ENCODE measurements around the gene RAPGEF5. TPM values are rescaled to one million over a fixed set of nuclear protein-coding genes. Genes with fewer than 3 reads are reported as not detected.

Gene RAPGEF5
- total RNA-seq, 5 donors from 2014 or later (not counting 1 experiment from before 2014, with no cell fraction given), result 0.12 to 2.4 (median 0.61) TPM

DNA sequence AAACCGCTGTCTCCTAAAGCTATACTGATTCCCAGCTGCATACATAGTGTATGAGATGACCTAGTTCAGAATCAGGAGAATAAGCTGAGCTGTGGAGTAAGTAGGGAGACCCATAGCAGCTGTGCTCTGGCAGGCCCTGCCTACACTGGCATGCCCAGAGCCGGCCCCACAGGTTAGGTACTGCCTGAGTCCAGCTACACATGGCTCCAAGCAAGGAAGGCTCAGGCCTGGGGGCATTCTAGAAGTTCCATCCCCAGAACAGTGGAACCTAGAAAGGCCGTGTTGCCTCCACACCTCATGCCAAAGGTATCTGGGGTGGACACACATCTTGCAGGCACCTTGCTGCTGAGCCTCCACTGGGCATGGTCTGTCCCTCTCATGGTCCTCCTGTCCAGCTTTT, 215.6 kb downstream of the RAPGEF5 start:
- no peaks in the 10 kb centered on the region for H3K4me1 Mint-ChIP-seq
- no peaks in the 10 kb centered on the region for H3K9me3 Mint-ChIP-seq
- no peak overlapping the region for H3K4me3 Mint-ChIP-seq
- CTCF ChIA-PET, result interaction anchor here in 1 of 2 donors (2.1 kb wide), 1 partner anchor 31 kb away, joined by 5 read pairs; no protein-coding TSS in a partner anchor
- no peak for DNase-seq
- peaks cover 0 to 7% of the 10 kb centered on the region in 2 donors for H3K27me3 Mint-ChIP-seq
- POLR2A ChIA-PET, result no interaction called here
- 74% methylated on average over 2 of the region's 3 CpGs for WGBS (ENCODE audit: insufficient coverage)
- H3K4me3 ChIP-seq (ENCODE audit: control insufficient read depth in 1 of 2, extremely low read depth in 1 of 2, low read length in 1 of 2), result no peak overlapping the region
- no peaks in the 10 kb centered on the region for H3K4me1 ChIP-seq (ENCODE audit: control insufficient read depth in 1 of 2, extremely low read depth in 1 of 2, insufficient read depth in 2 of 2, low read length in 2 of 2)
- no peak for ATAC-seq (replicated peaks in 1 of 4)
- H3K36me3 Mint-ChIP-seq, result no peaks in the 10 kb centered on the region
- no peaks in the 10 kb centered on the region for H3K9me3 ChIP-seq
- peaks cover 0 to 3% of the 10 kb centered on the region in 2 experiments for H3K27me3 ChIP-seq (replicated peaks in 1 of 2; ENCODE audit: control insufficient read depth in 2 of 2, extremely low read depth in 1 of 2, insufficient read depth in 2 of 2, low read length in 1 of 2)
- no peak overlapping the region for H3K27ac ChIP-seq (ENCODE audit: low read length)
- H3K27ac Mint-ChIP-seq, result no peak overlapping the region
- H3K36me3 ChIP-seq (ENCODE audit: control insufficient read depth in 2 of 2, extremely low read depth in 1 of 2, insufficient read depth in 1 of 2, low read length in 1 of 2), result no peaks in the 10 kb centered on the region

DNA sequence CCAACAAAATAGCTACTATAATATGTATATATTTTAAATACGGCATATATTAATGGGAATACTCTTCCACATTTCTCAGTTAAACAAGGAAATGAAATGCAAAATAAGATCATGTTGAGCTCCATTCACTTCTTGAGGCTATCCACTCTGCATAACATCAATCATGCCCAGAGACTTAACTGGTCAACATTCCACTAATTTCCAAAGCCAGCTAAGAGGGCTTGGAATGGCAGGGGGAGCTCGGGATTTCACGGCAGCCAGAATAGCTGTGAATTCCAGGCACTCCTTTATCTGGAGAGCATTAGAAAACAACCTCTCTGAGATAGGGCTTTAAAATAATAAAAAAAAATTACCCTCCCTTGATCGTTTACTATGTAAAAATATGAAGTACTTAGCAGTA, 216.4 kb downstream of the RAPGEF5 start:
- H3K4me3 Mint-ChIP-seq, result no peak overlapping the region

DNA sequence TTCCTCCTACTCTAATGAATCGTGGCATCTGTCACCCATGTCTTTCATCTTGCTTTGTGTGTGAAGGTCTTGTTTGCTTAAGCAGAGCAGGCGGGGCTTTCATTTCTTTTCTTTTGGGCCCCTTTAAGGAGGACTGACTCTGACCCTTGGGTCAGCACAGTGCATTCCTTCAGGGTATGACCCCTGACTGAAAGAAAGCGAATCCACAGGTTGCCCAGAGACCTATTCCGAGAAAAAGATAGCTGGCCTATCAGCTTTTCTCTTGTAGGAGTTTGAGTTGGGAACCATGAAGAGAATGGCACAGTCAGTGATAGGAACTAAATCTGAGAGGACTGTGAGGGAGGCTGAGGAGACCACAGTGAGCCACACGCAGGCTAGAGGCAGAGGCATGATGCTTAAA, 218.1 kb downstream of the RAPGEF5 start:
- Histone ChIP-seq H3K27ac (ENCODE audit: low read length) (no peak overlapping the region), H3K27me3 (replicated peaks in 1 of 2; ENCODE audit: control insufficient read depth in 2 of 2, extremely low read depth in 1 of 2, insufficient read depth in 2 of 2, low read length in 1 of 2) (peaks cover 0 to 3% of the 10 kb centered on the region in 2 experiments), H3K4me1 (ENCODE audit: control insufficient read depth in 1 of 2, extremely low read depth in 1 of 2, insufficient read depth in 2 of 2, low read length in 2 of 2) (no peaks in the 10 kb centered on the region), H3K9me3 (no peaks in the 10 kb centered on the region), H3K4me3 (ENCODE audit: control insufficient read depth in 1 of 2, extremely low read depth in 1 of 2, low read length in 1 of 2) (no peak overlapping the region), H3K36me3 (ENCODE audit: control insufficient read depth in 2 of 2, extremely low read depth in 1 of 2, insufficient read depth in 1 of 2, low read length in 1 of 2) (no peaks in the 10 kb centered on the region)
- ChIA-PET POLR2A (no interaction called here), CTCF (interaction anchor here in 1 of 2 donors (1.2 kb wide), 1 partner anchor 29 kb away, joined by 4 read pairs; no protein-coding TSS in a partner anchor)
- H3K9me3 Mint-ChIP-seq, result no peaks in the 10 kb centered on the region
- no peaks in the 10 kb centered on the region for H3K4me1 Mint-ChIP-seq
- ATAC-seq (replicated peaks in 1 of 4) (no peak), DNase-seq (no peak)
- H3K4me3 Mint-ChIP-seq, result no peak overlapping the region
- peaks cover 0 to 8% of the 10 kb centered on the region in 2 donors for H3K27me3 Mint-ChIP-seq
- WGBS (ENCODE audit: insufficient coverage), result 83% methylated on average over 4 of the region's 5 CpGs
- H3K27ac Mint-ChIP-seq, result no peak overlapping the region
- no peaks in the 10 kb centered on the region for H3K36me3 Mint-ChIP-seq

More for the DNA sequence above, 216.4 kb downstream of the RAPGEF5 start:
- Histone ChIP-seq H3K4me1 (ENCODE audit: control insufficient read depth in 1 of 2, extremely low read depth in 1 of 2, insufficient read depth in 2 of 2, low read length in 2 of 2) (no peaks in the 10 kb centered on the region), H3K9me3 (no peaks in the 10 kb centered on the region), H3K27ac (ENCODE audit: low read length) (no peak overlapping the region), H3K27me3 (replicated peaks in 1 of 2; ENCODE audit: control insufficient read depth in 2 of 2, extremely low read depth in 1 of 2, insufficient read depth in 2 of 2, low read length in 1 of 2) (peaks cover 0 to 3% of the 10 kb centered on the region in 2 experiments), H3K4me3 (ENCODE audit: control insufficient read depth in 1 of 2, extremely low read depth in 1 of 2, low read length in 1 of 2) (no peak overlapping the region), H3K36me3 (ENCODE audit: control insufficient read depth in 2 of 2, extremely low read depth in 1 of 2, insufficient read depth in 1 of 2, low read length in 1 of 2) (no peaks in the 10 kb centered on the region)
- no peaks in the 10 kb centered on the region for H3K9me3 Mint-ChIP-seq
- POLR2A ChIA-PET, result interaction anchor here in 1 of 2 donors (0.6 kb wide), 1 partner anchor 29 kb away, joined by 4 read pairs; no protein-coding TSS in a partner anchor
- no CpG with 5 or more reads among the region's 4 CpGs for WGBS (ENCODE audit: insufficient coverage)
- H3K36me3 Mint-ChIP-seq, result no peaks in the 10 kb centered on the region
- peaks cover 0 to 8% of the 10 kb centered on the region in 2 donors for H3K27me3 Mint-ChIP-seq
- H3K4me1 Mint-ChIP-seq, result no peaks in the 10 kb centered on the region
- CTCF ChIA-PET, result interaction anchor here in 1 of 2 donors (2.1 kb wide), 1 partner anchor 31 kb away, joined by 5 read pairs; no protein-coding TSS in a partner anchor
- H3K27ac Mint-ChIP-seq, result peak overlapping the region in 1 of 2 donors; percentile 74
- ATAC-seq (replicated peaks in 1 of 4) (no peak), DNase-seq (no peak)

DNA sequence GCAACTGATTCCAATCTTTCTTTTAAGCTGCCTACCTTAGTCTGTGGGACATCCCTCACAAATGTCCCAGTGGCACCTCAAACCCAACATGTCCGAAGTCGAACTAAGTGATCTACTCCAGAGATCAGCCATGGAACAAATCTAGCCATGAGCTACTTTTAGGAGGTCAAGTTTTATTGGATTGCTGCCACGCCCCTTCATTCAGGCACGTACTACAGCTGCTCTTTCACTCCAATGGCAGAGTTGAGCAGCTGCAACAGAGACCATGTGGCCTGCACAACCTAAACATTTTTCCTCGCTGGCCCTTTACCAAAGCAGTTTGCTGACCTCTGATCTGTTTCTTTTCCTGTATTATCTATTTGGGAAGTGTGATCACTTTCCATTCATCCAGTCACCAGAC, 218.8 kb downstream of the RAPGEF5 start:
- ChIA-PET POLR2A (no interaction called here), CTCF (interaction anchor here in 1 of 2 donors (1.2 kb wide), 1 partner anchor 28 kb away, joined by 4 read pairs; no protein-coding TSS in a partner anchor)
- Mint-ChIP-seq H3K9me3 (no peaks in the 10 kb centered on the region), H3K4me3 (no peak overlapping the region), H3K27me3 (peaks cover 0 to 6% of the 10 kb centered on the region in 2 donors), H3K36me3 (no peaks in the 10 kb centered on the region), H3K4me1 (no peaks in the 10 kb centered on the region), H3K27ac (no peak overlapping the region)
- H3K36me3 ChIP-seq (ENCODE audit: control insufficient read depth in 2 of 2, extremely low read depth in 1 of 2, insufficient read depth in 1 of 2, low read length in 1 of 2), result no peaks in the 10 kb centered on the region
- DNase-seq (no peak), ATAC-seq (replicated peaks in 1 of 4) (no peak)
- no peak overlapping the region for H3K27ac ChIP-seq (ENCODE audit: low read length)
- H3K4me1 ChIP-seq (ENCODE audit: control insufficient read depth in 1 of 2, extremely low read depth in 1 of 2, insufficient read depth in 2 of 2, low read length in 2 of 2), result no peaks in the 10 kb centered on the region
- H3K9me3 ChIP-seq, result no peaks in the 10 kb centered on the region
- H3K4me3 ChIP-seq (ENCODE audit: control insufficient read depth in 1 of 2, extremely low read depth in 1 of 2, low read length in 1 of 2), result no peak overlapping the region
- peaks cover 0 to 4% of the 10 kb centered on the region in 2 experiments for H3K27me3 ChIP-seq (replicated peaks in 1 of 2; ENCODE audit: control insufficient read depth in 2 of 2, extremely low read depth in 1 of 2, insufficient read depth in 2 of 2, low read length in 1 of 2)
- WGBS (ENCODE audit: insufficient coverage), result 85% methylated on average over 2 of the region's 5 CpGs

DNA sequence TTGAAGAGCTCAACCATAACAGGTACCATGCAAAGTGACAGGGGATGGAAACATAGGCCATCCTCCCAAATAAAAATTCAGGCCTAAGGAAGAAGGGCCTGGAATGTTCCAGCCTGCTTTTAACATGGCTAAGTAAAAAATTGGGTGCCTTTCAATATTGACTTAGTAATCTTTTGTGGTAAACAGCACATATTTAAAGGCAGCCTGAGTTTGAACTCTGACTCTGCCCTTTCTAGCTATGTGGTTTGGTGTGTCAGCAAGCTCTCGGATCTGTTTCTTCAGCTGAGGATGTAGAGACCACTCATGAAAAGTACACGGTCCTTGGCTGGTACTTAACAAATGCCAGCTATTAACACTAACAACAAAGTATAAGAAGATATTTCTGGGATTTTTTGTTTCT, 219.5 kb downstream of the RAPGEF5 start:
- H3K9me3 ChIP-seq, result no peaks in the 10 kb centered on the region
- H3K36me3 ChIP-seq (ENCODE audit: control insufficient read depth in 2 of 2, extremely low read depth in 1 of 2, insufficient read depth in 1 of 2, low read length in 1 of 2), result no peaks in the 10 kb centered on the region
- no peak overlapping the region for H3K27ac ChIP-seq (ENCODE audit: low read length)
- no CpG with 5 or more reads among the region's 2 CpGs for WGBS (ENCODE audit: insufficient coverage)
- H3K27me3 ChIP-seq (replicated peaks in 1 of 2; ENCODE audit: control insufficient read depth in 2 of 2, extremely low read depth in 1 of 2, insufficient read depth in 2 of 2, low read length in 1 of 2), result peaks cover 0 to 8% of the 10 kb centered on the region in 2 experiments
- H3K4me3 ChIP-seq (ENCODE audit: control insufficient read depth in 1 of 2, extremely low read depth in 1 of 2, low read length in 1 of 2), result no peak overlapping the region
- no peaks in the 10 kb centered on the region for H3K4me1 ChIP-seq (ENCODE audit: control insufficient read depth in 1 of 2, extremely low read depth in 1 of 2, insufficient read depth in 2 of 2, low read length in 2 of 2)
- H3K27ac Mint-ChIP-seq, result no peak overlapping the region
- peaks cover 0 to 6% of the 10 kb centered on the region in 2 donors for H3K27me3 Mint-ChIP-seq
- CTCF ChIA-PET, result no interaction called here
- ATAC-seq (replicated peaks in 1 of 4), result no peak
- H3K36me3 Mint-ChIP-seq, result no peaks in the 10 kb centered on the region
- H3K4me3 Mint-ChIP-seq, result no peak overlapping the region
- POLR2A ChIA-PET, result no interaction called here
- no peaks in the 10 kb centered on the region for H3K4me1 Mint-ChIP-seq
- H3K9me3 Mint-ChIP-seq, result no peaks in the 10 kb centered on the region
- DNase-seq, result no peak

DNA sequence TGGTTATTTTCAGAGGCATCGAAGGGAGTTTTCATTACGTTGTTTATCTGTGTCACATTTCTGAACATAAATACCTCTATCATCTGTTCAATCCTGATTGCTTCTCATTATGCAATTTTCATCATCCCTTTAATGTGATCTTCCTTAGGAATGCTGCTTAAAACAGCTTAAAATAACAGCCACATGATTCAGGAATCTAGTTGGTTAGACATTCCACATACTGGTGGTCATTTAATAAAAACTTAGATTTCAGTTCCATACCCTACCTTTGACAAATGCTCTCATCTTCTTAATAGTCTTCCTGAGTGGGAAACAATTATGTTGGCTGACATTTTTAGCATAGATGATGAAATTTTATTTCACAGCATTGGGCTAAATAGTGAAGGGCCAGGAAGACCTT, 219.9 kb downstream of the RAPGEF5 start:
- 100% methylated on average over 2 of the region's 2 CpGs for WGBS (ENCODE audit: insufficient coverage)
- Histone ChIP-seq H3K27me3 (replicated peaks in 1 of 2; ENCODE audit: control insufficient read depth in 2 of 2, extremely low read depth in 1 of 2, insufficient read depth in 2 of 2, low read length in 1 of 2) (peaks cover 0 to 8% of the 10 kb centered on the region in 2 experiments), H3K9me3 (no peaks in the 10 kb centered on the region), H3K36me3 (ENCODE audit: control insufficient read depth in 2 of 2, extremely low read depth in 1 of 2, insufficient read depth in 1 of 2, low read length in 1 of 2) (no peaks in the 10 kb centered on the region), H3K4me3 (ENCODE audit: control insufficient read depth in 1 of 2, extremely low read depth in 1 of 2, low read length in 1 of 2) (no peak overlapping the region), H3K27ac (ENCODE audit: low read length) (no peak overlapping the region), H3K4me1 (ENCODE audit: control insufficient read depth in 1 of 2, extremely low read depth in 1 of 2, insufficient read depth in 2 of 2, low read length in 2 of 2) (no peaks in the 10 kb centered on the region)
- Mint-ChIP-seq H3K4me3 (no peak overlapping the region), H3K4me1 (no peaks in the 10 kb centered on the region), H3K36me3 (no peaks in the 10 kb centered on the region), H3K9me3 (no peaks in the 10 kb centered on the region), H3K27ac (no peak overlapping the region), H3K27me3 (peaks cover 0 to 6% of the 10 kb centered on the region in 2 donors)
- ChIA-PET CTCF (no interaction called here), POLR2A (no interaction called here)
- ATAC-seq (replicated peaks in 1 of 4) (no peak), DNase-seq (no peak)
